GM21576 (cell line): Measurements from ENCODE around the gene MDH1B.
"Not testable (repeated sequence)": the region's sequence is repeated elsewhere in the genome, so short reads cannot be mapped to it uniquely, and the experiment has no call there.

ENCODE experiments used
- ATAC-seq: cut with Tn5 transposase; IDR thresholded peaks from one replicate; pipeline ENCODE4 v1.9.1; 2021; ENCODE audit warnings: mild to moderate bottlenecking, moderate library complexity; ENCODE audit not compliant: unreplicated experiment

MDH1B gene

DNA sequence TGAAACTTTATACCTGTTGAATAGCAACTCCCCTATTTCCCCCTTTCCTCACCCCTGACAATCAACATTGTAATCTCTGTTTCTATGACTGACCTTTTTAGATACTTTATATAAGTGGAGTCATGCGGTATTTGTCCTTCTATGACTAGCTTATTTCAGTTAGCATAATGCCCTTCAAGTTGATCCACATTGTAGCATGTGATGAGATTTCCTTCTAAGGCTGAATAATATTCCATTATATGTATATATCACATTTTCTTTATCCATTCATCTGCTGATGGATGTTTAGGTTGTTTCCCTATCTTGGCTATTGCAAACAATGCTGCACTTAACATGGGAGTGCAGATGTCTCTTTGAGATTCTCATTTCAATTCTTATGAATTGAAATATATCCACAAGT, 9.7 kb upstream of the MDH1B start:
- no peak for ATAC-seq

DNA sequence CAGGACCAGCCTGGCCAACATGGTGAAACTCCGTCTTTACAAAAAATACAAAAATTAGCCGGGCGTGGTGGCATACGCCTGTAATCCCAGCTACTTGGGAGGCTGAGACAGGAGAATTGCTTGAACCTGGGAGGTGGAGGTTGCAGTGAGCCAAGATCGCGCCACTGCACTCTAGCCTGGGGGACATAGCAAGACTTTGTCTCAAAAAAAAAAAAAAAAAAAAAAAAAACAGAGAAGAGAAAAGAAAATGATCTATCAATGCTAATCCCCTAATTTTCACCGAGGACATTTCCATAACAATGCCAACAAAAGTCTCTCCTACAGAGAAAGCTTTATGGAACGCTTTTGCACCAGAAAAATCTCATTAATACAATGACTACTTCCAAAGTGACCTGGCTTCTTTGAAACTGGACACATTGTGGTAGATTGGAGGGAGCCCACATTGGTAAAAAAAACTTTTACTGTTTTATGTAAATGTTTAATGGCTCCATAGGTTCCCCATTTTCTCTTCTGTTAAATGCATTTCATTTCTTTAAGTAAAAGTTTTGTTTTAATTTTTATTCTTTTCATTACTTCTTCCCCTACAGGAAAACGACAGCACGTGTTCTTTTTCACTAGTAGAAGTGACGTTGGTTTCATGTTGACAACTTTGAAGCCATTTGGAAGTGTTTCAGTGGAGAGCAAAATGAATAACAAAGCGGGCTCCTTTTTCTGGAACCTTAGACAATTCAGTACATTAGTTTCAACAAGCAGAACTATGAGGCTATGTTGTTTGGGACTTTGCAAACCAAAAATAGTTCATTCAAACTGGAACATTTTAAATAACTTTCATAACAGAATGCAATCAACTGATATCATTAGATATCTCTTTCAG, 1.2 kb upstream of the MDH1B start:
- no peak for ATAC-seq

- no peak for ATAC-seq
These were observed 371 bp downstream of the MDH1B start for GRCh38 chr2:206764673-206765241.

DNA sequence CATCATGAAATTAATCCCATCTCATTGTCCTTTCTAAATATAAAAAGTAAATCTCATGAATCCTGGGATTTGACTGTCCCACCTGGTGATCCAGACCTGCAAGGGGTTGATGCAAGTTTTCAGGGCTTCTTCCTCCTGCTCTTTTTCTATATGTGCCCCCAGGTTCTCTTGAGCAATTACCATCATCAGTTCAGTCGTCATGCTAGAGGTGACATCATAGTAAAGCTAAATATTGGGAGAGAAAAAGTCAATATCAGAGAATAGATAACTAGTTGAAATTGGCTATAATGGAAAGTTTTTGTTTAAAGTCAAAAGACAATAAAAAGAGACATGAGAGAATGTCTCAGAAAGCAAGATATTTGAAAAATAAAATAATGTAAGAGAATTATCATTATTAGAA, 8.3 kb downstream of the MDH1B start:
- no peak for ATAC-seq

DNA sequence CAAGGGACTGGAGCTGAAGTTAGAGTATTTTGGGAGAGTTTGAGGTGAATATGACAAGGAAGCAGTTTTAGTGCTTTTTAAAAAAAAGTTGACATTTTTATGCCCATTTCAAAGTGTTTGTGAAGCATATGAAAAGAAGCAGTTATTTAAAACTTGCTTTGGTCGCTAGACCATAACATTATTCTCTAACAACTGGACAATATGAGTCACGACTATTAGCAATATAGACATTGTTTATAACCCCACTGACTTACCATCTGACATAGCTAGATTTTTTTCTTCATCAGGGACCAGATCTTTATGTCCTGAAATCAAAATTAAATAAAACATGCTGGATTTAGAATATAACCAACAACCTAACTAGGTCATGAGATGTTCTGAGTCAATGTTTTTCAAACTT, 24.3 kb downstream of the MDH1B start:
- no peak for ATAC-seq

GRCh38 chr2:206739271-206739670, 25.9 kb downstream of the MDH1B start:
- ATAC-seq = no peak

DNA sequence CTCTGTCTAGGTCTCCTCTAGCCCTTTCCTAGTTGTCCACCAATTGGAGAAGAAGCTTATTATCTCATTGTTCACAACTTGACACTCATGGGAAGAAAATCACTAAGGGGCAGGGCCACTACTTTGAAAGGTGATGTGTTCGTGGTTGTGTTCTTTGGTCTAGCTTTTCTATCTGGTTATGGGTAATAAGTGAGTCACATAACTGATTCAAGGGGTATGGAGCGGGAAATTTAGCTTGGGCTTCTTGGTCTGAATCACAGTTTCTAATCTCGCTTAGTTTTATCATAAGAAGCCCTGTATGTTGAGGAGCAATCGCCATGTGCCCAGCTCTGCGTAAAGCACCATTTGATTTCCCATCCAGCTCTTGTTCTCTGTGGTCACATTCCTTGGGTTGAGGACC, 28.2 kb downstream of the MDH1B start:
- ATAC-seq = no peak

GRCh38 chr2:206733341-206733740, 31.8 kb downstream of the MDH1B start:
- no peak for ATAC-seq

- no peak for ATAC-seq
These were observed 36.6 kb downstream of the MDH1B start for GRCh38 chr2:206728277-206729199.

GRCh38 chr2:206727287-206727686, 37.8 kb downstream of the MDH1B start:
- ATAC-seq = no peak

DNA sequence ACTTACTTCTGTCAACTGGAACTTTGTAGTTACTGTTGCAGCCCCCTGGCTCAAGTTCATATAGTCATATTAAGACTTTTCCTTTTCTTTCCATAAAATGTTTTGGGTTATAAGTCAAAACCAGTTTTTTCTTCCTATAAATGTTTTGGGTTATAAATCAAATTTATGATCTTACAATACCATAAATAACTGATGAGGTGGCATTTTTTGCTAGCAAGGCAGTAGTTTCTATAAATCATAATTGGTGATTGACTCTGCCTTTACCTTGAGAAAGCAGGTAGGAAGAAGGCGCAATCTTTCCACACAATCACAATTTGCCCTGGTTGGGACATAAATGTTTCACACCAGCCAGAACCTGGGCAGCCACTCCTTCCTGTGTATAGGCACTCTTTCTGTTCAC, 41.8 kb downstream of the MDH1B start:
- ATAC-seq = no peak

DNA sequence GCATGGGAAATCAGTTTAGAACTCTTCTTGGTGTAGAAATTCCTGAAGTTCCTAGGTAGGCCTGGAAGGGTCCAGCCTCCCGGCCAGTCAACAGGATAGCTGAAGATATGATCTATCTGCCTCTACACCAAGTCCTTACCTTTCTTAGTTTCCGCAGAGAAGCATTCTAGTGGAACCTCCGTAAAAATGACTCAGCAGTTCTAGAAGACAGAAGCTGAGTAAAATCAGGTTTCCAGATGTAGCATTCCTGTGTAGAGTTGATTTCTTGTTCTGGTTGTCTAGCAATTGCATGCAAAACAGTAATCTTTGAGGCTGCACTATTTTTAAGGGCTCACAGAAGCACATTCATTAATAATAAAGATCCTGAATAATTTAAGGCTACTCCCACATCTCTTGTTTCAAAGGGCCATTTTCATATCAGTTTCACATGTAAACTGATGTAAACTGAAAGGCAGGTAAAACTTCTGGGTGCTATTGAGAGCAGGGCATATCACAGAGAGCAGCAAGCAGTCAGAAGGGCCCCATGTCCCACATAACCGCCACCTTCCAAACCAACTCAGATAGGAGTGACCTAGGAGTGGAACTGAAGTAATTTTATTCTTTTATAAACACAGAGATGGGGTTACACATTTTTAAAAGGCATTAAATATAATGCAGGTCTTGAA, 43.7 kb downstream of the MDH1B start:
- peak; percentile 85 for ATAC-seq

DNA sequence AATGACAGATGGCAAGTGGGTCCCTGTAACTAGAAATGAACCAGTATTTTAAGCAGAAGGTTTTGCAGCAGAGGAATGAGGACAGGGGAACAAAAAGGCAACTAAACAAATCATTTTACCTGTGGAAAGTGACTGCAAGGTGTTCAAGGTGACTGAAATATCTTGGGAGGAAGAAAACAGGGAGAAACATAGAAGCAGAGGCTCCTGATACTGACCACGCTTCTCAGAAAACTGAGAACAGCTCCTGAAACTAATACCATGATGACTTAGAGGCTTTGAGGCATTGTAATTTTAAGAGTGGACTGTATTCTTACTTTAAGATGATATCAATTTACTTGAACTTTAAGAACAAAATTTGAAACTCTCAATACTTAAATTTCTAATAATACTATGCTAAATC, 46.8 kb downstream of the MDH1B start, which contains the start of gene DYTN:
Gene DYTN (minus strand): TSS at position 101 of the 400 bp plus-strand sequence. CDS start 117 bp downstream, outside the sequence.
- ATAC-seq = no peak

DNA sequence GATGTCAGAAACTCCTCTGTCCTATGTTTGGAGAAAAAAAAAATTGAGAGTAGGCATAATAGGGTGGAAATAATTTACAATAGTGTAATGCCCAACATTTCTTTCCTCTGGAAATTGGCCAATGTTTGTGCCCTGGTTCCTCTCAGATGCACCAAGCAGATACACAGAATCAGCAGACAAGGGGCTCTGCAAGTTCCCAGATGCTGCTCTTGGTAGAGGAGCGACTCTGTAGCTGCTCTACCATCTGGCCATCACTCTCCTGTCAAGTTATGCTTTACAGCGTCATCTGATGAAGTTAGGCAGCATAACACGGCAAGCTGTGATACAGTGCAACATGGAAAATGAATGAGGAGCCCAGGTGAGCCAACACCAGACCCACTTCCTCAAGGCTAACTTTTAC, 48.5 kb downstream of the MDH1B start:
- ATAC-seq = no peak

DNA sequence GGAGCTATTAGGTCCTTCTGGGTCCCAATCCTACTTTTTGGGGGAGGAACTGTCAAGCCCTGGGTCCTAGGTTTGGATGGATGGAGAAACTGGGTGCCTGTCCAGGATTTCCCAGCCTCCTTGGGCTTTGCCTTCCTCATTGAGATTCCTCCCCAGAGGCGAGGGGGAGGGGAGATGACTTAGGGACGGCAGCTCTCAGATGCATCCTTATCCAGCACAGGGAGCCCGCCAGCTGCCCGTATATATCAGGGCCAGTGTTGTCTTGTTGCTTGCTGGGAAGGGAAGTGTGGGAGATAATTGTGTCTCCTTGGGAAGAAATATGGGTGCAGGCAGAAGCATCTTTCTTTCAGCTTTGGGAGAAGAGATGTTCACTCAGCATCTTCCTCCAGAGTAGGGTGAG, 49.9 kb downstream of the MDH1B start:
- ATAC-seq = not testable (repeated sequence)

DNA sequence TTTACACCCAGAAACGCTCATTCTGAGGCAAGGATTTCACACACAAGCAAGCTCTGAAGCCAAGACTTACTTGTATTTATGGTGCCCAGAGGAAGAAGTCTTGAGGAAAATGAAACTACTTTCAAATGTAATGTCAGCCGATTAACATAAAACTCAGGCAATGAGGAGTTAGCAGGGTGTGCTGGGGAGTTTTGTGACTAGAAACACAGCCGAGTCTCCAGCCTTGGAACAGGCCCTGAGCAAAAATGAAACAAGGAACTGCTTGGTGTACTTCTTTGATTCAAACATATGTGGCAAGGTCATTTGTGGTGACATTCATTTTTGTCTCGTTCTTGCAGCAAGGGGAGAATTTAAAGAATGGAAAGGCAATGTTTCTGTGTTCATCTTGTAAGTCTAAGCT, 51.4 kb downstream of the MDH1B start:
- ATAC-seq = peak; percentile 68

DNA sequence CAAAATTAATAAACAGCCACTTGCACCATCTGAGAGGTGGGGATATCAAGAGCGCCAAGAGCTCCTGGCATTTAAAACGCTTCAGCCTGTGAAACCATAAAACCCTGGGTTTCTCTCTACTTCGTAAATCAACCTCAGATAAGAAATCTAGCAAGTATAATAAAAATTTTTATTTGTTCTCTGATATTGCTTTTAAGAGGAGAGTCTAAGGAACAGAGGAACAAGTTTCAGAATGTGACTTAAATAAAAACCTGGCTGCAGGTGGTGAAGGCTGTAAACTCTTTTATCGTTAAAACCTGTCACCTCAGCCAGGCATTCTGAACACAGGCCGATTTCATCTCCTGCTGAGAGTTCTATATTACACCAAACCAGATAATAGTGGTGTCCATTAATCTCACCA, 56.8 kb downstream of the MDH1B start:
- ATAC-seq = no peak

- ATAC-seq = no peak
These were observed 57.9 kb downstream of the MDH1B start for GRCh38 chr2:206707164-206707701.

GRCh38 chr2:206701952-206702605, 63.0 kb downstream of the MDH1B start:
- ATAC-seq = no peak

DNA sequence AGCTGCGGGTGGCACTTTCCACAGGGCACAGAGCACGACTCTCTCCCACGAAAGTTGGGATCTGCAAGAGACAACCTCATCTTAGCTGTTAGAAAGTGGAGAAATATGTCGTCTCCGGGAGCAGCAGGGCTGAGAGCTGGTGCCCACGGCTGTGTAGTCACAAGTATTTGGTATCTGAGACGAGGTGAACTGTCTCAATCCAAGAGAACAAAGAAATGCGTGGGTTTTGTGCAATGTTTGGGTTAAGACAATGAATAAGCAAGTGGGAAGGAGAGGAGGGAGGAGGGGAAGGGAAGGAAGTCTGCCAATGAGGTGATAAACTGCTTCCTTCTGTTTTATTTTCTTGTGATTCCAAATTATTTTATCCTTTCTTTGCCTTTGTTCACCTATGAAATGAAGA, 65.0 kb downstream of the MDH1B start:
- ATAC-seq = no peak
